ENCODE measurements around the gene RAB40B.

DNA sequence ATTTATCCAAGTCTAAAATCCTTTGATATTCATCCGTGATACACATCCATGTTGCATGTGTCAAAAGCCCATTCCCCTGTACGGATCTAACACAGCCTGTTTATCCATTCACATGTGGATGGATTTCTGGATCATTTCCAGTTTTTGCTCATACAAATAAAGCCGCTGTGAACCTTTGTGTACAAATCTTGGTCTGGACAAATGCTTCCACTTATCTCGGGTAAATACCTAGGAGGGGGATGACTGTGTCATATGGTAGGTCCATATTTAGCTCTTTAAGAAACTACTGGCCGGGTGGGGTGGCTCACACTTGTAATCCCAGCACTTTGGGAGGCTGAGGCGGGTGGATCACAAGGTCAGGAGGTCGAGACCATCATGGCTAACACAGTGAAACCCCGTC, 47.0 kb upstream of the RAB40B start:
- TF ChIP-seq SPI1 (IDR thresholded peaks at IDR 0.05; ENCODE audit: low read depth, low read length) = no peak
- no peak for TF ChIP-seq TAF1 (IDR thresholded peaks at IDR 0.05; ENCODE audit: low read depth, low read length)
- no peak for TF ChIP-seq POLR2A (IDR thresholded peaks at IDR 0.05; ENCODE audit: low read depth, low read length)
- TF ChIP-seq POLR2AphosphoS5 (IDR thresholded peaks at IDR 0.05; ENCODE audit: low read depth, low read length) = no peak
- no peak for TF ChIP-seq POU2F2 (IDR thresholded peaks at IDR 0.05; ENCODE audit: low read depth, low read length)

Measured in GM12891 (cell line).